Stimulated activated CD4-positive, alpha-beta T cell treated with anti-CD3 and anti-CD28 coated beads, Interleukin-1b, Interleukin-23, amount 100 ng/mL, for 1 hour (primary cell): Measurements from ENCODE around the gene GGT6.

Experiments used
- DNase-seq, 2 donors: peaks; one replicate each; pipeline ENCODE4 v3.0.0-alpha.2; 2020; ENCODE audit warnings: low read depth in 2 of 2

GGT6 gene

GRCh38 chr17:4522661-4523060 lies 37.7 kb downstream of the GGT6 start:
- no peak for DNase-seq

GRCh38 chr17:4520894-4521600 lies 39.3 kb downstream of the GGT6 start:
- no peak for DNase-seq

GRCh38 chr17:4520060-4520893 lies 40.1 kb downstream of the GGT6 start:
- DNase-seq, result no peak

- no peak for DNase-seq
Measured at GRCh38 chr17:4519361-4519788, 41.0 kb downstream of the GGT6 start.

- no peak for DNase-seq
Measured at GRCh38 chr17:4518901-4519300, 41.5 kb downstream of the GGT6 start.

GRCh38 chr17:4516735-4517134 lies 43.6 kb downstream of the GGT6 start:
- DNase-seq, result no peak

GRCh38 chr17:4515501-4515900 lies 44.9 kb downstream of the GGT6 start:
- DNase-seq, result no peak

- no peak for DNase-seq
Measured at GRCh38 chr17:4514779-4515178, 45.6 kb downstream of the GGT6 start.

- DNase-seq, result no peak
Measured at GRCh38 chr17:4514206-4514605, 46.2 kb downstream of the GGT6 start.

- no peak for DNase-seq
Measured at GRCh38 chr17:4513113-4514032, 47.0 kb downstream of the GGT6 start.

- DNase-seq, result no peak
Measured at GRCh38 chr17:4512156-4513112, 47.9 kb downstream of the GGT6 start.

- DNase-seq, result no peak
Measured at GRCh38 chr17:4511199-4511932, 49.0 kb downstream of the GGT6 start.

- no peak for DNase-seq
Measured at GRCh38 chr17:4510618-4510941, 49.8 kb downstream of the GGT6 start.

GRCh38 chr17:4509923-4510617 lies 50.3 kb downstream of the GGT6 start:
- DNase-seq, result no peak

- no peak for DNase-seq
Measured at GRCh38 chr17:4509401-4509800, 51.0 kb downstream of the GGT6 start.

GRCh38 chr17:4508207-4508606 lies 52.2 kb downstream of the GGT6 start:
- no peak for DNase-seq

- DNase-seq, result no peak
Measured at GRCh38 chr17:4507361-4508111, 52.8 kb downstream of the GGT6 start.
